GM19099 (cell line): ENCODE results near the gene AKR1C4.

ENCODE experiments used
- POLR2A ChIP-seq: IDR thresholded peaks from 3 replicates; pipeline ENCODE4 v1.6.1; 2011; ENCODE audit warnings: low read depth; ENCODE audit not compliant: insufficient read length; ENCODE audit errors: extremely low read depth

AKR1C4 gene

GRCh38 chr10:5196702-5197113, at the start of gene AKR1C4:
Gene AKR1C4 (plus strand): TSS chr10:5196837. CDS start chr10:5196868, 31 bp downstream.
- no peak for TF ChIP-seq POLR2A

- no peak for TF ChIP-seq POLR2A
Measured at GRCh38 chr10:5146920-5147254, 49.8 kb upstream of the AKR1C4 start.

GRCh38 chr10:5147255-5147980, 49.2 kb upstream of the AKR1C4 start:
- TF ChIP-seq POLR2A, result no peak

- no peak for TF ChIP-seq POLR2A
Measured at GRCh38 chr10:5147981-5148677, 48.5 kb upstream of the AKR1C4 start.

- TF ChIP-seq POLR2A, result no peak
Measured at GRCh38 chr10:5148678-5149032, 48.0 kb upstream of the AKR1C4 start.

GRCh38 chr10:5151076-5151475, 45.6 kb upstream of the AKR1C4 start:
- no peak for TF ChIP-seq POLR2A

- TF ChIP-seq POLR2A, result no peak
Measured at GRCh38 chr10:5155951-5156350, 40.7 kb upstream of the AKR1C4 start.

GRCh38 chr10:5157501-5157900, 39.1 kb upstream of the AKR1C4 start:
- TF ChIP-seq POLR2A, result no peak

GRCh38 chr10:5159126-5159525, 37.5 kb upstream of the AKR1C4 start:
- no peak for TF ChIP-seq POLR2A

GRCh38 chr10:5163487-5163886, 33.1 kb upstream of the AKR1C4 start:
- no peak for TF ChIP-seq POLR2A

GRCh38 chr10:5165738-5166137, 30.9 kb upstream of the AKR1C4 start:
- no peak for TF ChIP-seq POLR2A

- TF ChIP-seq POLR2A, result no peak
Measured at GRCh38 chr10:5168897-5169420, 27.7 kb upstream of the AKR1C4 start.

GRCh38 chr10:5183923-5184322, 12.7 kb upstream of the AKR1C4 start:
- TF ChIP-seq POLR2A, result no peak

GRCh38 chr10:5184987-5185775, 11.5 kb upstream of the AKR1C4 start, which contains the start of gene AKR1C8:
Gene AKR1C8 (minus strand): TSS chr10:5185150. CDS start chr10:5185104, 46 bp downstream.
- no peak for TF ChIP-seq POLR2A

- no peak for TF ChIP-seq POLR2A
Measured at GRCh38 chr10:5187867-5188266, 8.8 kb upstream of the AKR1C4 start.
